Epithelial cell of prostate (primary cell): ENCODE measurements around the gene PFKFB2.

ENCODE experiments used
- DNase-seq: peaks from one replicate; pipeline ENCODE4 v3.0.0-alpha.2; 2011; ENCODE audit warnings: low read depth, low spot score
- H3K27ac ChIP-seq: fragments of 450-650 bp; 2 replicates; pipeline ENCODE4 v1.5.1; 2017; ENCODE audit warnings: mild to moderate bottlenecking

The PFKFB2 gene

GRCh38 chr1:207059881-207060280, 6.8 kb downstream of the PFKFB2 start:
- no peak for DNase-seq

GRCh38 chr1:207060596-207060995, 7.5 kb downstream of the PFKFB2 start:
- no peak for DNase-seq
- no peak overlapping the region for H3K27ac ChIP-seq

More at GRCh38 chr1:207059881-207060280, 6.8 kb downstream of the PFKFB2 start:
- H3K27ac ChIP-seq = no peak overlapping the region

DNA sequence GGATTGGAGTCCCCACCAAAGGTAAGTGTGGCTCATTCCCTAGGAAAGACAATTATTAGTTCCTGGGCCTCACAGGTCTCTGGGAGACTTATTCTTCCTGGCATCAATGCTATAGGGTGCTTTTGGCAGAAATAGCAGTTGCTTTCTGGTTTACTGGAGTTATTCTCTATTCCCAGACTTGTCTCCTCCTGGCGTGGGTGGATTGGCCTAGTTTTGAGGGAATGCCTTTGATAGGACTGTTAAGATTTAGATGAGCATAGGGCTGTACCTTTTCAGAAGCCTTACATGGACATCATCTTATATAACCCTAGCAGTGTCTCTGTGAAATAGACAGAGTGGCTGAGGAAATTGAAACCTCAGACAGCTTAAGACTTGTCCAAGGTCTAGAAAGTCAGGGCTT, 9.0 kb downstream of the PFKFB2 start:
- no peak for DNase-seq
- no peak overlapping the region for H3K27ac ChIP-seq

- DNase-seq = no peak
- no peak overlapping the region for H3K27ac ChIP-seq
Observed at GRCh38 chr1:207063014-207063413, 9.9 kb downstream of the PFKFB2 start.

- no peak overlapping the region for H3K27ac ChIP-seq
- DNase-seq = no peak
Observed at GRCh38 chr1:207064561-207064960, 11.5 kb downstream of the PFKFB2 start.

- DNase-seq = no peak
- H3K27ac ChIP-seq = no peak overlapping the region
Observed at GRCh38 chr1:207067185-207067584, 14.1 kb downstream of the PFKFB2 start.

DNA sequence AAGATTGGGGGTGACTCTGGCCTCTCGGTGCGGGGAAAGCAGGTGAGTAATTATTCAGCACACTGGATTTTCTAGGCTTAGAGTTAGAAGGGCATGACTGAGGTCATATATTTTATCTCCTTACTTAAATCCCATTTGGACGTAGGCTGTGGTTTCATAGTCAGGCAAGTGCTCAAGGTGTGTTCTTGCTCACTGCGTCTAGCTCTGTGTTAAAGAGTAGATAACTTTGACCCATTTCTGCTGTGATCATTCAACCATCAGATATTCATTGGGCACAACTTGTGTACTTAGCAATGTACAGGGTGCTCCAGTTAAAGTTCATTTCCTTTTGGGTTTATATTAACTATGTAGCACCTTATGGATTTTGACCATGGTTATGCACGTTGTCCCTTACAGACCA, 14.6 kb downstream of the PFKFB2 start:
- no peak for DNase-seq
- H3K27ac ChIP-seq = no peak overlapping the region

DNA sequence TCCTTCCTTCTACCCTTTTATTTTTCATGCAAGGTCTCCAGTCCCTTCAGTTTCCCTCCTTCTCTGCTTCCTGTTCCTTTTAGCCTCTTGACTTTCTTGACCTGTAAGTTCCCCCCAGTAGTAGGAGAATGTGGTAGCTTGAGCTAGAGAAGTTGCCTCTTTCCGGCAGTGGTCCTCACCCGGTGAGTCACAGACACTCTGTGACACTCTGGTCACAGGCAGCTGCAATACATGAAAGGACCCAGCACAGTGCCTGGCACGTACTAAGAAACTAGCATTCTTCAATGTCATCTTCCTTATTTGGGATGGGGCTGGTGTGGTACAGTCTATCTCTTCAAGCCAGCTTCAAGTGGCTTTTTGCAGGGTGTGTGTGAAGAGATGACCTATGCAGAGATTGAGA, 16.0 kb downstream of the PFKFB2 start:
- no peak overlapping the region for H3K27ac ChIP-seq
- DNase-seq = no peak

DNA sequence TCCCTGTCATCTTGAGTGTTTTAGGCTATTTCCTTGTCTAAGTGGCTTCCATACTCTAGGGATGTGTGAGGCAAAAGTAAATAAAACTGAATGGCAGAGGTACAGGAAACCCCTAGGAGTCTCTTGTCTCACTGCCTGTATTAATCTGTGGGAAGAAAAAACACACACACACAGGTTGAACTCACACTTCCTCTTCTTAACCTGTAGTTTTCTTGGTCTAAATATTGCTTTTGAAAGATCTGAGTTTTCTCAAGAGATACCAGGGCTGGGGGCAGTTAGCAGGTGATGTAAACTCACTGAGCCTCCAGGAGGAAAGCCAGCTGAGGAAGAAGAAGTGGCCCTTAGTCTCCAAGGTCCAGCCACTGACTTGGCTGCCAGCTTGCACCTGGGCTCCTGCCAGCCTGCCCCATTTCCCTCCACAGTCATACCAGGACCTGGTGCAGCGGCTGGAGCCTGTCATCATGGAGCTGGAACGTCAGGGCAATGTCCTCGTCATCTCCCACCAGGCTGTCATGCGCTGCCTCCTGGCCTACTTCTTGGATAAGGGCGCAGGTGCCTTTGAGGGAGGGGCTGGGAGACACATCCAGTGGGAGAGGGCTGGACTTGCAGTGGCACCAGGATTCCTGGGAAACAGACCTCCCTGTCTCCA, 16.9 kb downstream of the PFKFB2 start:
- H3K27ac ChIP-seq = no peak overlapping the region
- no peak for DNase-seq

DNA sequence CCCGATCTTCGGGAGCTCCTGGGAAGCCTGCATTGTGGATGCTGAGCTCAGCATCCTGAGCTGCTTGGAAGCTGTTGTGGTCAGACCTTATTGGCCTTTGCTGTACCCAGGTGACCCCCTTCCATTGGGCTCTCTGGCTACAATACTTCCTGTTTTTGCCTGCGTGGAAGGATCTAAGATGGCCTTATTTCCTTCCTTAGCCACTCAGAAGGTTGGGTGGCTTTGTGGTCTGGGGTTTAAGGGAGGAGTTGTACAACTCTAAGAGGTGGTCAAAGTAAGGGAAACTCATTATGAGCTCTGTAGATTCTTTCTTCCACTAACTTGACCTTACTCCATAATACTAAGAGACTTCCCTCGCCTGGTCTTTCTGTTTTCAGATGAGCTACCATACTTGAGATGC, 17.7 kb downstream of the PFKFB2 start:
- no peak overlapping the region for H3K27ac ChIP-seq
- no peak for DNase-seq

- no peak for DNase-seq
- no peak overlapping the region for H3K27ac ChIP-seq
Observed at GRCh38 chr1:207071426-207071825, 18.4 kb downstream of the PFKFB2 start.

- DNase-seq = no peak
- no peak overlapping the region for H3K27ac ChIP-seq
Observed at GRCh38 chr1:207072233-207072632, 19.2 kb downstream of the PFKFB2 start.

DNA sequence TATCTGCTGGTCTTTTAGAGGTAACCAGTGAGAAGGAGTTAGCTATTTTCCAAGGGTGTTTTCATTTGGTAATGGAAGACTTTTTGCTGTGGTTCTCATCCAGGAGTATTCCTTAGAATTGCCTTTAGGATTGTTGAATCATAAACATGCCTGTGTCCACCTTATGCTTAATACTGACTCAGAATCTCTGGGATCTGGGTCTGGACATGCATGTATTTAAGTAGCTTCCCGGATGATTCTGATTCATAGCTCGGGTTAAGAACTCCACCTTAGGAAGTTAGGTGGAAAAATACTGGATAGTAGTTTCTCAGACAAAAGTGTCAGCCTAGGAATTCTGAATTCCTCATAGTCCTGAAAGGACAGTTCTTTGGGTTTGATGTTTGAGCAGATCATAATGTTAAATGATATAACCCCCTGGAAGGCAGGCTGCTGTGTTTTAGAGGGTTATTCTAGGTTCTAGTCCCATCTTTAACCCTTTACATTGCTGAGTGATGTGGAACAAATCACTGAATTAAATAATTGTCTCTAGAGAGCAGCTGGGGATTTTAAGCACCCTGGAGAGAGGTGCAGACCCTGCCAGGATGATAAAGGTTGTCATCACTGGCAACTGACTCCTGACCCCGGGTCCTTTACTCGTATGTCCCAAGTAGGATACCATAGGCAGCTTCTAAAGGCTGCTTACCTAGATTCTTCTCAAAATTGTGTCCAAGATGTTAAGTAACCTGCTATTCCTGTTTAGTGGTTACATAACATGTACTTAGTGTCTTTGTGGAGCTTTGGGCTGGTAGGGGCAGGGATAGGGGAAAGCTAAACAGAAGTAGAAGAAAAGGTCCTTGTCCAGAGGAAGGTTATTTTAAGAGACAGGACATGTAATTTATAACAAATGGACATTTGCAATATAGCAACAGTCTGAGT, 21.1 kb downstream of the PFKFB2 start:
- H3K27ac ChIP-seq = peak overlapping the region; percentile 81
- DNase-seq = peak; percentile 81

- no peak for DNase-seq
- H3K27ac ChIP-seq = no peak overlapping the region
Observed at GRCh38 chr1:207076181-207076955, 23.3 kb downstream of the PFKFB2 start.

GRCh38 chr1:207077012-207077411, 23.9 kb downstream of the PFKFB2 start:
- H3K27ac ChIP-seq = no peak overlapping the region
- DNase-seq = no peak

DNA sequence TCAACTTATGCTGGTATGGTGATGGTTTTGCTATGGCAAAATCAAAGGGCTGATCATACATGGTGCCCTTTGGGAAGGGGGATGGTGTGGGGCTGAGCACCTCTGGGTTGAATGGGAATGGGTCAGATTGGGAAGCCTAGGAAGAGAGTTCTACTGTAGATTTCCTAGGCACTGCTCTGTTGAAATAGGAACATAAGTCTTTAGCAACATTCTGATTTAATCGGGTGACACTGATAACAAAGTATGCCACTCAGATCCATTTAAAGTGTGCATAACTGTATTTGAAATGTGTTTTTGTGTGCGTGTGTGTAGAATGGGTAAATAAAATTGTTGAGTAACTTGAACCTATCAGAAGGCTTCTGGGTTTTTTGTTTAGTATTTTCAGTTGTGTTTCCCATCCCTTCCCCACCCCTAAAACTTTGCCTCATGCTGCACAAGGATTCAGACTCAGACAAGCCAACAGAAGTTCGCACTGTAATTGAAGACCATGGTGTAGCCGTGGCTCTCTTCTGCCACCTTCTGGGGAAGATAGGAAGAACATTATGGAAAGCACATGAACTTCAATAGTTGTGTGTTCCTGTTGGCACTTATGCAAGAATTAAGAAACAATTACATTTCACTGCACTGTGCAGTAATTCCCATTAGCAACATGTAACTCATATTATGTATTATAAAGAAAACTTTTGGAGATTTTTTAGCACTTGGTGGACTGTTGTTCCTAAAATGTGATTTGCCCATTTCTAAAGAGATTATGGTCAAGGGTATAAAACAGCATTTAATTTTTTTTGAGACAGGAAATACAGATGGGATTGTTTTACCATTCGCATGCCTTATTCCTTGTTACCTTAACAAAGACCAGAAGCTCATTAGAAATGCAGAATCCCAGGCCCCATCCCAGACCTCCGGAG, 24.6 kb downstream of the PFKFB2 start:
- H3K27ac ChIP-seq = no peak overlapping the region
- peak; percentile 26 for DNase-seq

DNA sequence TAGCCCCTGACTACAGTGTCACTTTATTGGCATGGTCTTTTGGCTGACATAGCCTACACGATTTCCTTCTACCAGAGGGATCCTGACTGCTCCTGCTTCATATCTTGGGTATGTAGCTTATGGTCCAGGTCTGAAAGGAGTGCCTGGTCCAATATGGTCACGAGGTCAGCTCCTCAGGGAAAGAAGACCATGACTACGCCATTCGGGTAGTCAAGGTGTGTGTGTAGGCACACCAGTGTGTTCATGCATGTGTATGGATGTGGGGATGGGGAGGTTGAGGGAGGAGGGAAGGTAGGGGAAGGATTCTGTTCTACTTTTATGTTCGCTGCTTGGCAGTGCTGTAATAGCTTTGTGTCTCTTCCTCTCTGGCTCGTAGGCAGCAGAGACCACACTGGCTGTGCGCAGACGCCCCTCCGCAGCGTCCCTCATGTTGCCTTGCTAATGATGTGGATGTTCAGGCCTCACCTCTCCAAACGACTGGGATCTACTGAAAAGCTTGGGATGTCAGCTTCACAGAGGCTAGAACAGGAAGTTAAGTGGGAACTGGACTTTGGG, 25.6 kb downstream of the PFKFB2 start:
- no peak for DNase-seq
- no peak overlapping the region for H3K27ac ChIP-seq

GRCh38 chr1:207079706-207080241, 26.7 kb downstream of the PFKFB2 start:
- no peak overlapping the region for H3K27ac ChIP-seq

GRCh38 chr1:207081088-207081487, 28.0 kb downstream of the PFKFB2 start:
- no peak for DNase-seq
- no peak overlapping the region for H3K27ac ChIP-seq

More at GRCh38 chr1:207079706-207080241, 26.7 kb downstream of the PFKFB2 start:
- no peak for DNase-seq
